NCI-H2227 (cell line): ENCODE results near the gene TTLL9.

Experiments
- DNase-seq: peaks from one replicate; lab custom pipeline; 2025; ENCODE audit not compliant: unreplicated experiment; lab: John Stamatoyannopoulos, UW

The TTLL9 gene

GRCh38 chr20:31836853-31837608, 33.4 kb upstream of the TTLL9 start:
- no peak for DNase-seq

GRCh38 chr20:31837896-31838397, 32.5 kb upstream of the TTLL9 start:
- DNase-seq, result no peak

GRCh38 chr20:31838646-31839292, 31.7 kb upstream of the TTLL9 start:
- DNase-seq, result no peak

- no peak for DNase-seq
Observed at GRCh38 chr20:31839782-31840487, 30.5 kb upstream of the TTLL9 start.

GRCh38 chr20:31840906-31841816, 29.3 kb upstream of the TTLL9 start:
- no peak for DNase-seq

GRCh38 chr20:31841928-31842327, 28.5 kb upstream of the TTLL9 start:
- no peak for DNase-seq

- DNase-seq, result no peak
Observed at GRCh38 chr20:31842471-31843157, 27.8 kb upstream of the TTLL9 start.

GRCh38 chr20:31843288-31843687, 27.1 kb upstream of the TTLL9 start:
- no peak for DNase-seq

GRCh38 chr20:31843881-31844280, 26.6 kb upstream of the TTLL9 start:
- no peak for DNase-seq

GRCh38 chr20:31844737-31845299, 25.6 kb upstream of the TTLL9 start:
- no peak for DNase-seq

- no peak for DNase-seq
Observed at GRCh38 chr20:31845300-31845863, 25.1 kb upstream of the TTLL9 start, which contains the start of gene FOXS1. TSS of gene FOXS1 (minus strand) at chr20:31845604. CDS start at chr20:31845542, 62 bp downstream.

GRCh38 chr20:31846793-31847138, 23.7 kb upstream of the TTLL9 start:
- DNase-seq, result no peak

GRCh38 chr20:31848088-31848999, 22.1 kb upstream of the TTLL9 start:
- no peak for DNase-seq

- DNase-seq, result no peak
Observed at GRCh38 chr20:31849306-31849930, 21.0 kb upstream of the TTLL9 start.

GRCh38 chr20:31851240-31851955, 19.0 kb upstream of the TTLL9 start:
- no peak for DNase-seq

GRCh38 chr20:31853481-31853880, 17.0 kb upstream of the TTLL9 start:
- DNase-seq, result no peak

- DNase-seq, result no peak
Observed at GRCh38 chr20:31856516-31856915, 13.9 kb upstream of the TTLL9 start.
